HTR-8/SVneo (cell line): ENCODE results near the gene CRTAC1.

Source experiments
- DNase-seq: peaks from one replicate; pipeline ENCODE4 v3.0.0; 2011; ENCODE audit warnings: low spot score, mixed read lengths; ENCODE audit not compliant: insufficient read length
- FAIRE-seq: peaks from 2 replicates; lab custom pipeline; 2011; peaks lifted over from hg19 to GRCh38; lab: Jason Lieb, UNC

The CRTAC1 gene

GRCh38 chr10:98030991-98031431 is 590 bp upstream of the CRTAC1 start:
- DNase-seq, result no peak
- FAIRE-seq, result no peak

- FAIRE-seq (no peak), DNase-seq (no peak)
These were observed 1.0 kb downstream of the CRTAC1 start for GRCh38 chr10:98029149-98030092.

DNA sequence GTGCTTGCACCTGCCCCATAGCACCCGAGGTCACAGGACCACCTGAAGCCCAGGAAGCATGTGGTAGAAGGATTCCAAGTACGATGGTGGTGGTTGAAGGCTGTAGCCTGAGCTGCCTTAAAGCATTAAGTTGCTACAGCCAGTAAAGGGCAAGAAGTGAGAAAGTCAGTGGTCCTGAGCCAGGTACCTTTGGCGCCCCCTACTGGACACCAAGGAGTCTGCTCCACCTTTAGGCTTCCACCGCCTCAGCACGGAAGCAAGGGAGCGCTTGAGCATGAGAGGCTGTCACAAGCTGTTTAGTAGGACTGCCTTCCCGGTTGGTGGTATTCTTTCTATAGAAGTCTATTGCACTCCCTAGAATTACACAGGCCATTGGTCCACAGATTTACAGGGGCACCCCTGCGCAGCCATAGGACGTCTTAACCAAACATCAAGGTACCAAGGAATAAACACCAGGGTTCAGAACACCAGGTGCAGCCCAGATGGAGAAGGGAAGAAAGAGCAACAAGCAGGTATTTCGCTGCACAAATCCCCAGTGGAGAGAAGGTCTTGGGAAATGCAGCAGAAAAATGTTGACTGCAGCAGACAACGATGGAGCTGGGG is 2.2 kb downstream of the CRTAC1 start:
- FAIRE-seq (no peak), DNase-seq (peak; percentile 65)

DNA sequence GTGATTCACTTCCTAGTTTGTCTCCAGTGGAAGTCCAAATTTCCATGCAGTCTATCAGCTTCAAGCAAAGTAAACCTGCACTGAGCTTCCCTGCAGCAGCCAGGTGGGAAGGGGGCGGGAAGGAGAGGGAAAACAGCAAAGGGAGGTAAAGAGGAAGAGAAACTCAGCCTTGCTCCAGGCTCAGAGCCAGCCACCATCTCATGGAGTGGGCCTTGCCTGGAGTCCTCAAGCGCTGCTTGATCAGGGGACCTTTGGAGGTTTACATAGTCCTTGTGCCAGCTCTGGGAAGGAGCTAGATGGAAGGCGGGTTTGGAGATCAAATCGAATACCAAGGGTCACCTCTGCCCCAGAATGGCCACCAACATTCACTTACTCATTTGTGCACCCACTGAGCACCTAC is 7.4 kb downstream of the CRTAC1 start:
- DNase-seq (no peak), FAIRE-seq (no peak)

GRCh38 chr10:98020784-98021183 is 9.6 kb downstream of the CRTAC1 start:
- DNase-seq (no peak), FAIRE-seq (no peak)

GRCh38 chr10:98020254-98020653 is 10.2 kb downstream of the CRTAC1 start:
- DNase-seq, result no peak
- FAIRE-seq, result no peak

GRCh38 chr10:98019784-98020183 is 10.6 kb downstream of the CRTAC1 start:
- FAIRE-seq, result no peak
- DNase-seq, result no peak

DNA sequence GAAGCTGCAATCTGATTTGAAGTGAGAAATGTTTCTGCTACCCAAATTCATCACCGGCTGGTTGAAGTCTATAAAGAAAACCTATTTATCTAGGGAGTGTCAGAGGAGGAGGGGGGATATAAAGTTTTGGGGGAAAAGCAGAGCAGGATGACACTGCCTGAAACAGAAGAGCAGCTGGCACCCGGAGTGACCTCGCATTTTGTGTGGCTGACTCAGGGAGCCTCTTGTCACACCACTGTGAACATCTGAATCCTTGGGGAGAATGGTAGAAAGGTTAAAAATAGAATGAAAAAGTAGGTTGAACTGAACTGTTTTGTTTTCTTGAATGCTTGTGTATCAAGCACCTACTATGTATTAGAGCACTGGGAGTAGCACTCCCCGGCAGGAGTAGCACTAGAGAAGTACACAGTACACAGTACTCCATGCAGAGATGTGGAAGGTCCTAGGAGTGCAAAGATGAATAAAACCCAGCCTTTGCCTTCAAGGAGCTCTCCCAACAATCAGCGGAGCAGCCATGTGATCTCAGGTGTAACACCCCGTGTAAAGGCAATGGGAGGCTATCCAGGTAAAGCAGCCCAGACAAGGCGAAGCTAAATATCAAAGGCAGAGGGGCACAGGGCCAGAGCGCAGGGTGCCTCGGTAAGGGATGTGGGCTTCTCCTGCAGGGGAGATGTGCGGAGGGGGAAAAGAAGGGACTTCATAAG is 13.5 kb downstream of the CRTAC1 start:
- DNase-seq, result no peak
- no peak for FAIRE-seq

DNA sequence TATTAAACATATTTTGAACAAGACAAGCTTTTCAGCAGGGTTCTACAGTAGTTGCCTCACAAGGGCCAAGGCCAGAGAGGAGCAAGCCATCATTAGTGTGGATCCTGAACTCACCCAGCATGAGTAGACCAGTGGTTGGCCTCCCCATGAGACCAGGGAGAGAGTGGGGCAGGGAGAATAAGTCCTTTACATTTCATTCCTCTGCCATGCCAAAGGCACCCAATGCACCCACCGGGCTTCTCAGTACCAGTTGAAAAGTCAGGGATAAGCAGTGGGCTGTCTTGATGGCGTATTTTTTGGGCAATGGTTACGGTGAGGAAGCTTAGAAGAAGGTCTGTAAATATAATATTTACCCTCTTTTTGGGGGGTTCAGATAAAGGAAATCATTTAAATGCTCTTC is 16.6 kb downstream of the CRTAC1 start:
- no peak for FAIRE-seq

GRCh38 chr10:98013122-98013521 is 17.3 kb downstream of the CRTAC1 start:
- FAIRE-seq (no peak), DNase-seq (no peak)

More for the DNA sequence above, 16.6 kb downstream of the CRTAC1 start:
- DNase-seq, result no peak

DNA sequence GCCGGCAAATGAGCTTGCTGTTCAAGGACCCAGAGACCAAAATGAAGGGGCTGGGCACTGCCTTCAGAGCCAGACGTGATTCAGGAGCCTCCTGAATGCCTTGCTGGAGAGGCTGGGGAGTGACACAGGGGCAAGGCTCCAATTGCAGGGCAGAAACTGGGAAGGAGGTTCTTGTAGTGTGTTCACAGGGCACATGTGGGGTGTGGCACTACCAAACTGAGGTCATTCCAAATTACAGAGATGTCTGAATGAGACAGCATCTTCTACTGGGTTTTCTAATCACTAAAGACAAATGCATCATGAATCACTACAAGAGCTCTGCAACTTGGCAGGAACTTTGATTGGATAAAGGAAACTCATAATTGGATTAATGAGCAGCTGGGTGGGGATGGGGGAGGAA is 17.8 kb downstream of the CRTAC1 start:
- DNase-seq, result no peak
- FAIRE-seq, result no peak

DNA sequence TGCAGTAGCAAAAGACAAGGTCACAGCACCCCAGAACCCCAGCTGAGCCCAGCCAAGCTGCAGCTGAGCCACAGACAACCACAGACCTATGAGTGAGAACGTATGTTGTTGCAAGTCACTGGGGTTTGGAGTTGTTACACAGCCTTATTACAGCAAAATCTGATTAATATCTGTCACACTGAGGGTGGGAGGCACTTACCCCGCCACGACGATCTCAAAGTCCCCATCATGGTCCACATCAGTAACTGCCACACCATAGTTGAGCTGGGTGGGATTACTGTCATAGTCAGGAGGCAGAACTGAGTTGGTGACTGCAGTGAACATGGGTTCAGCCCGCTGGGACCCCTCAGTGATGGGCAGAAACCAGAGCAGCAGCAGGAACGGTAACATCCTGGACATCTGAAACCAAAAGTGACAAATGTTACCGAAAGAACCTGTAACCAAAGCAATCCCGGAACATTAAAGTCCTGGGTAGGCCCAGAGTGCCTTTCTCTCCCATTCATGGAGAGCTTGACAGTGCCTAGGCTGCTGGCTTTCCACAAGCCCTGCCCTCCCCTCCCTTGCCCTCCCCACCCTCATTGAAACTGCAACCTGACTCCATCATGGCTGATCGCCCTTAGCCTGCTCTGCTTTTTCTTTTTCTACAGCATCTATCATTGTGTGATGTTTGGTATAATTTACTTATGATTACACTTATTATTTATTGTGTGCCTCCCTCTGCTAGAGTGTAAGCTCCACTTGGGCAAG is 19.3 kb downstream of the CRTAC1 start:
- no peak for FAIRE-seq

GRCh38 chr10:98006266-98006665 is 24.2 kb downstream of the CRTAC1 start:
- FAIRE-seq, result no peak
- no peak for DNase-seq

More for the DNA sequence above, 19.3 kb downstream of the CRTAC1 start:
- no peak for DNase-seq

- no peak for FAIRE-seq
- DNase-seq, result no peak
These were observed 28.7 kb downstream of the CRTAC1 start for GRCh38 chr10:98001736-98002135.

DNA sequence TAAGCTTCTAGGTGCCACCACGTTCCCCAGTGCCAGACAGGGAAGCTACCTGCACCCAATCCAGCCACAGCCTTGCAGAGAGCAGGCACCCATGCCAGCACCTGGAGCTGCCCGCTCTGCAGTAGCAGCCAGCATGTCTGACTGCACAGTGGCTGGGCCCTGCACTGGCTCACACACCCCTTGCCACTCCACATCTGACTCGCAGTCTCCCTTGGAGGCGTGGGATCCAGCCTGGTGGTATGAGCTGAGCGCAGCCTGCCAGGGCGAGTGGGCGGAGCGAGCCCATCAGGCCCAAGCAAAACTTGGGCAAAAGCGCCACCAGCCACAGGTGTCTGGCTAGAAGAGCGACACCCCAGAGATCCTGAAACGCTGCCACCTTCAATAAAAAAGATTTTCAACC is 30.1 kb downstream of the CRTAC1 start:
- FAIRE-seq (no peak), DNase-seq (no peak)

DNA sequence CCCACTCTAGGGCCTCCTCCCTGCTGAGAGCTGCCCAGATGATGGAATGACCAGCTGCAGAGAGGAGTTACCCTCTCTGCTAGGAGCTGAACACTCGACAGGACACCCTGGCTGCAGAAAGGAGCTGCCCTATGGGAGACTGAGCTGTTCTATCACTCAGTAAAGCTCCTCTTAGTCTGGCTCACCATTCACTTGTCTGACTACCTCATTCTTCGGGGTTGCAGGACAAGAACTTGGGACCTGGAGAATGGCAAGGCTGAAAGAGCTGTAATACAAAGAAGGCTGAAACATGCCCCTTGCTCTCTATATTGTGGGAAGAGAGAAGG is 30.5 kb downstream of the CRTAC1 start:
- FAIRE-seq, result no peak

DNA sequence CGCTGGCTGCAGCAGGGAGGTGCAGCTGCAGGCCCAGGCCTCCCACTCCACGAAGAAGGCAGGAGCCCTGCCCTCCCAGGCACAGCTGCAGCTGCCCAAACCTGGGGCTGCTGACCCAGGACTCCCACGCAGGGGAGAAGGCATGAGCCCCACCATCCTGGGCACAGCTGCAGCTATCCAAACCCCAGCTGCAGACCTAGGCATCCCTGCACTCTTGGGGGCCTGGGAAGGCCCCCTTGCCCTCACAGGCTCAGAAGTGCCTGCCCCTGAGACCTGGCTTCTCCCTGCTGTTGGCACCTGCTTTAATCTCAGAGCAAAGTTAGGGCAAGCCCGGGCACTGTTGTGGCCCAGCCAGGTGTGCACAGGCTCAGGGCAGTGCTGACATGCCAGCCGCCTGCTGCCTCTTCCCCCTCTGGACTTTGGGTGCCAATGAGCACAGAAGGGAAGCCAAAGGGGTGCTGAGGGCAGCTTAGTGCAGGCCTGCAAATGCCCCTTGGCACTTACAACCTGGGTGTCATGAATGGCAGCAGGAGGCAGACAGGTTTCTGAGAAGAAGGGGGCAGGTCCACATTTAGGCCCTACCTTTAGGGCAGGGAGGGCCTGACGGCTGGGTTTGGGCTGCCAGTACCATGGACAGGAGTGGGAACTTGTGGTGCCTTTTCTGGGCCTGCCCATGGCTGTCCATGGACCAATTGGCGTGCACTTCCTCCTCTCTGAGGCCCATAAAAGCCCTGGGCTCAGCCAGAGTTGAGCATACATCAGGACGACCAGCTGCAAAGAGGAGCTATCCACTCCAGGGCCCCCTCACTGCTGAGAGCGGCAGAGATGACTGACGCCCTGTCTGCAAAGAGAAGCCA is 31.1 kb downstream of the CRTAC1 start:
- DNase-seq (no peak), FAIRE-seq (no peak)

More for the DNA sequence above, 30.5 kb downstream of the CRTAC1 start:
- DNase-seq, result no peak

DNA sequence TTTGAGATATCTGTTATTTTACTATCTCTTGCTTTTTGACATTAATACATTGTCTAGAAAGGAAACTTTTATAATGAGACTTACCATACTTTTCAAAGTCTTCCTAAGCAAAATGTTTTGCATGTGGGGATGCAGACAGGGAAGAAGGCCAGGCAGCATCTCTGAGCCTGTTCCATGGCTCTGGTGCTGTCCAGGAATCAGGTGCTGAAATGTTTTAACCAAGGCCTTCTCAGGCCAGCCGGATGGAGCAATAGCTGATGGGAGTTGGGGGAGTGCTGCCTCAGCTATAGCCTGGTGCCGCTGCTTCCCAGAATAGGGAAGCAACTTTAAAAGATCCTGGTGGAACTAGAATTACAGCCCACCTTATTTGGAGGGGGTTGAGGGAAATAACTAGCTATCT is 38.5 kb downstream of the CRTAC1 start:
- no peak for FAIRE-seq
- peak; percentile 22 for DNase-seq

- DNase-seq, result no peak
- no peak for FAIRE-seq
These were observed 48.6 kb downstream of the CRTAC1 start for GRCh38 chr10:97981816-97982215.
